DOHH2 (cell line): Measurements from ENCODE around the gene SPC25.

Experiments used
- EZH2phosphoT487 ChIP-seq: fragments of 200-600 bp; sonication (generic); IDR thresholded peaks from 2 replicates; pipeline ENCODE4 v1.6.1; 2017; ENCODE audit warnings: borderline replicate concordance, mild to moderate bottlenecking, antibody characterized with exemption, low read length, moderate library complexity, mixed read lengths
- TF ChIP-seq, protein P1 (sequence below): fragments of 200-600 bp; sonication (generic); IDR thresholded peaks from one replicate; pipeline ENCODE4 v1.5.1; 2014; ENCODE audit warnings: antibody characterized with exemption, mild to moderate bottlenecking, low read depth, low read length; ENCODE audit not compliant: poor library complexity, severe bottlenecking

DNA sequence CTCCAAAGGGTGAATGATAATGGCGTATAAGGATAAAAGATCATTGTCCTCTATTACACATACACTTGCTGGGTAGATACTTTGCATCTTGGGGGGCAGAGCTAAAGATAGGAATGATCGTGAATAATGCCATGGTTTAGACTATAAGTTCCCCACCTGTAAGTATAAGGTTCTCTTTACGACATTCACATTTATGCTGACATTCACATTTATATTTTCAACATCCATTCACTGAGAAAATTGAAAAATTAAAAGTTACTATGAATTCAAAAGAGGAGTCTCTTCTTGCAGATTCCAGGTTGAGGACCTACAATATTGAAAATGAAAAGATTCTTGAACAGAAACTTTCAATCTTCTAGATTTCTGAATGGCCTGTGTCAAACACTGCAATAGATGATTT, 2.1 kb upstream of the SPC25 start:
- TF ChIP-seq, protein P1, sequence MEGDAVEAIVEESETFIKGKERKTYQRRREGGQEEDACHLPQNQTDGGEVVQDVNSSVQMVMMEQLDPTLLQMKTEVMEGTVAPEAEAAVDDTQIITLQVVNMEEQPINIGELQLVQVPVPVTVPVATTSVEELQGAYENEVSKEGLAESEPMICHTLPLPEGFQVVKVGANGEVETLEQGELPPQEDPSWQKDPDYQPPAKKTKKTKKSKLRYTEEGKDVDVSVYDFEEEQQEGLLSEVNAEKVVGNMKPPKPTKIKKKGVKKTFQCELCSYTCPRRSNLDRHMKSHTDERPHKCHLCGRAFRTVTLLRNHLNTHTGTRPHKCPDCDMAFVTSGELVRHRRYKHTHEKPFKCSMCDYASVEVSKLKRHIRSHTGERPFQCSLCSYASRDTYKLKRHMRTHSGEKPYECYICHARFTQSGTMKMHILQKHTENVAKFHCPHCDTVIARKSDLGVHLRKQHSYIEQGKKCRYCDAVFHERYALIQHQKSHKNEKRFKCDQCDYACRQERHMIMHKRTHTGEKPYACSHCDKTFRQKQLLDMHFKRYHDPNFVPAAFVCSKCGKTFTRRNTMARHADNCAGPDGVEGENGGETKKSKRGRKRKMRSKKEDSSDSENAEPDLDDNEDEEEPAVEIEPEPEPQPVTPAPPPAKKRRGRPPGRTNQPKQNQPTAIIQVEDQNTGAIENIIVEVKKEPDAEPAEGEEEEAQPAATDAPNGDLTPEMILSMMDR = no peak
- no peak for TF ChIP-seq EZH2phosphoT487
